Measurements from ENCODE around the gene CIAO3. TPM values are rescaled to one million over a fixed set of nuclear protein-coding genes. Genes with fewer than 3 reads are reported as not detected.

The CIAO3 gene
- total RNA-seq, 2 donors from 2014 or later, result 56.7 to 76.6 TPM

GRCh38 chr16:787978-788398 lies 47.2 kb upstream of the CIAO3 start, which contains the start of gene RPUSD1:
TSS of gene RPUSD1 (minus strand) at chr16:788381. CDS start at chr16:787737, 644 bp downstream.
- peaks cover 5% of the 10 kb centered on the region for H3K4me1 ChIP-seq (replicated peaks)
- peak within 1 kb of the TSS; percentile 91 to 99 for H3K4me3 ChIP-seq
- TF ChIP-seq POLR2A (IDR thresholded peaks at IDR 0.05) (no peak), POLR2AphosphoS5 (IDR thresholded peaks at IDR 0.05) (no peak), CTCF (IDR thresholded peaks at IDR 0.05) (peak in 1 of 4 experiments; percentile 28)
- peak within 1 kb of the TSS; percentile 39 to 53 for H3K27ac ChIP-seq
- peaks cover 3% of the 10 kb centered on the region for H3K27me3 ChIP-seq (replicated peaks; ENCODE audit: insufficient read depth)
- no peak for DNase-seq (ENCODE audit: low spot score)
- 0% methylated on average over 16 of the region's 45 CpGs for WGBS
- H3K36me3 ChIP-seq, result no peaks in the 10 kb centered on the region
- intact Hi-C loops (cut with DNase I), result loop anchor here (5.0 kb wide), 1 partner anchor 76 kb away; no protein-coding TSS in a partner anchor
- H3K9me3 ChIP-seq, result no peaks in the 10 kb centered on the region

DNA sequence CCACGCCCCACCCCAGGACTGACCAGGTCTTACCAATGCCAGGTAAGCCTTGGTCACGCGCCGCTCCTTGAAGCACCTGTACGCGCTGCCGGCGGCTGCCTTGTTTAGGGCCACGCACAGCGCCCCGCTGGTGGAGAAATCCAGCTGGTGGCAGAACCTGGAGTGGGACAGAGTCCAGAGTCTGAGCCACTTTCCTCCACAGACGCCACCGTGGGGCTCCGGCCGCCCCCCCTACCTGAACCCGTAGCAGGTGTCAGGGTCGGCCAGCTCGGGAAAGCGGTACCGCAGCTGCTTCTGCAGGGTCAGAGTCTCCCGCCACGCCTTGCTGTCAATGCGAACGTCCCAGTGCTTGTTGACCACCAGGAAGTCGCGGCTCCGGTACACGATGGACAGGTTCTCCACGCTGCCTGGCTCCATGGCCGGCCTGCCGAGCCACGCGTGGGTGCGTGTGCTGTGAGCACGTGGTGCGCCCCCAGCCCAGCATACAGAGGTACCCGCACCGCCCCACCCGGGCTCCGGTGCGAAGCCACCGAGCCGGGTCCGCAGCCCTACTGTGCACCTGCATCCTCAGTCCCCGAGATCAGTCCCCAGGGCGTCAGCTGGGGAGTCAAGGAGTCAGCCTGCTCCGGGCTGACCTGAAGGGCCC lies 46.6 kb upstream of the CIAO3 start:
- TF ChIP-seq POLR2AphosphoS5 (IDR thresholded peaks at IDR 0.05) (no peak), CTCF (IDR thresholded peaks at IDR 0.05) (no peak), POLR2A (IDR thresholded peaks at IDR 0.05) (no peak)
- WGBS, result 19% methylated on average over 36 of the region's 47 CpGs
- Histone ChIP-seq H3K9me3 (no peaks in the 10 kb centered on the region), H3K4me1 (replicated peaks) (peaks cover 5% of the 10 kb centered on the region), H3K4me3 (peak overlapping the region; percentile 91 to 99), H3K36me3 (no peaks in the 10 kb centered on the region), H3K27ac (peak overlapping the region; percentile 39 to 53), H3K27me3 (replicated peaks; ENCODE audit: insufficient read depth) (peaks cover 5% of the 10 kb centered on the region)
- no peak for DNase-seq (ENCODE audit: low spot score)
- intact Hi-C loops (cut with DNase I), result loop anchor here (5.0 kb wide), 1 partner anchor 75 kb away; no protein-coding TSS in a partner anchor

DNA sequence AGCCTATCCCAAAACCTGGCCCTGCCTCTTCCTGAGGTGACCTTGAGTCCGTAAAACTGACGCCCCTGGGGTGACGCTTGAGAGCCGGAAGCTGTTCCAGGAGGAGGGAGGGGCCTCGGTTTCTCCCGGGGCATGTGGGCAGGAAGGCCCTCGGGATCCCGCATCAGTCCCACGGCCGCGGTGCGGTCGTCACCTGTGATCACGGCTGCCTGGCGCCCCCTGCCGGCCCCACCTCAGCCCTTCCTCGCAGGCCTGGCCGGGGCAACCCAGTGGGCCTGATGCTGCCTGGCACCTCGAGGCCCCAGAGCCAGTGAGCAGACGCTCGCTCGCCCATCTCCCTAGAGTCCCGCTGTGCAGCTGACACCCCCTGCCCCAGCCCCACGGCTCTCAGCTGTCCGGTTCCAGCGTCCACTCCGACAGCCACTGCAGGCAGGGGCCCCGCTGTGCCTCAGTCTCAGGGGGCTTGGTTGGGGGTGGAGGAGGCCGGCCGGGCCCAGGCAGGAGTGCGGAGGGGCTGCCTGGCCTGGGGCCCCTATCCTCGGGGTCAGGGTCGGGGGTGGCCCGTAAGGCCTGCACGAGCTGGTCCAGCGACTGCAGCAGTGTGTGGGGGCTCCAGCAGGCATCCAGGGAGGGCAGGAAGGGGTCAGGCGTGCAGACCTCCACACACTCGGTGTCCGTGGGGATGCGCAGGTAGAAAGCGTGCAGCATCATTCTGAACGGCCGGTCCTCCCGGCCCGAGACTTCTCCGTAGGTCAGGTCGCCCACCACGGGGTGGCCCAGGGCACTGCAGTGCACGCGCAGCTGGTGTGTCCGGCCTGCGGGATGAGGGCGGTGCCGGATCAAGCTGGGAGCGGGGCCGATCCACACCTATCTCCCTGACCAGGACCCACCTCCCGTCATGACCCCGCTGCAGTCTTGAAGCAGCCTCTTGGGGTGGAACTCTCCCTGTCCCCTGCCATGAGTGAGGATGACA lies 45.1 kb upstream of the CIAO3 start:
- Histone ChIP-seq H3K9me3 (no peaks in the 10 kb centered on the region), H3K27ac (no peak overlapping the region), H3K36me3 (no peaks in the 10 kb centered on the region), H3K4me3 (no peak overlapping the region), H3K4me1 (replicated peaks) (peaks cover 5% of the 10 kb centered on the region), H3K27me3 (replicated peaks; ENCODE audit: insufficient read depth) (peaks cover 14% of the 10 kb centered on the region)
- TF ChIP-seq POLR2AphosphoS5 (IDR thresholded peaks at IDR 0.05) (peak; percentile 10), POLR2A (IDR thresholded peaks at IDR 0.05) (no peak), CTCF (IDR thresholded peaks at IDR 0.05) (peak; percentile 54 to 87 (median 76))
- WGBS, result 62% methylated on average over 56 of the region's 58 CpGs
- peak; percentile 43 for DNase-seq (ENCODE audit: low spot score)
- intact Hi-C loops (cut with DNase I), result loop anchor here (5.0 kb wide), 1 partner anchor 74 kb away; no protein-coding TSS in a partner anchor

DNA sequence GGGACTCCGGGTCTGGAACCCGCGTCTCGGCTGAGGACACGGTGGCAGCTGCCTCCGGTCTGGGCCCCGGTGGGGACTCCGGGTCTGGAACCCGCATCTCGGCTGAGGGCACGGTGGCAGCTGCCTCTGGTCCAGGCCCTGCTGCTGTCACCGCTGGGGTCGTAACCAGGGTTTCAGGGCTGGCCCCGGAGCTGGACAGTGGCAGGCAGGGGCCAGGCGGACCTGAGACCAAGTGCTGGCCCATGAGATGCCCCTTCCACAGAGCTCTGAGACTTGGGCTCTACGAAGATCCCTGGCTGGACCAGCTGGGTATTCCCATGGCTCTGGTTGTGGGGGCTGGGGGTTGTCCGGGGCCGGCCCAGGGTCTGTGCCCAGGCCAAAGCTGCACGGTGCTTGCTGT lies 43.6 kb upstream of the CIAO3 start:
- WGBS, result 100% methylated on average over 2 of the region's 19 CpGs
- H3K36me3 ChIP-seq, result no peaks in the 10 kb centered on the region
- no peaks in the 10 kb centered on the region for H3K9me3 ChIP-seq
- intact Hi-C loops (cut with DNase I), result no loop called here
- peaks cover 15% of the 10 kb centered on the region for H3K27me3 ChIP-seq (replicated peaks; ENCODE audit: insufficient read depth)
- no peak for TF ChIP-seq POLR2AphosphoS5 (IDR thresholded peaks at IDR 0.05)
- H3K4me3 ChIP-seq, result no peak overlapping the region
- no peak for DNase-seq (ENCODE audit: low spot score)
- peaks cover 5% of the 10 kb centered on the region for H3K4me1 ChIP-seq (replicated peaks)
- no peak overlapping the region for H3K27ac ChIP-seq

All from prostate gland (tissue), 2 donors.